A204.1 (cell line): ENCODE data around the gene CCDC102A.

Source experiments
- FAIRE-seq: peaks from 2 replicates; lab custom pipeline; 2012; peaks lifted over from hg19 to GRCh38; lab: Jason Lieb, UNC

CCDC102A gene

DNA sequence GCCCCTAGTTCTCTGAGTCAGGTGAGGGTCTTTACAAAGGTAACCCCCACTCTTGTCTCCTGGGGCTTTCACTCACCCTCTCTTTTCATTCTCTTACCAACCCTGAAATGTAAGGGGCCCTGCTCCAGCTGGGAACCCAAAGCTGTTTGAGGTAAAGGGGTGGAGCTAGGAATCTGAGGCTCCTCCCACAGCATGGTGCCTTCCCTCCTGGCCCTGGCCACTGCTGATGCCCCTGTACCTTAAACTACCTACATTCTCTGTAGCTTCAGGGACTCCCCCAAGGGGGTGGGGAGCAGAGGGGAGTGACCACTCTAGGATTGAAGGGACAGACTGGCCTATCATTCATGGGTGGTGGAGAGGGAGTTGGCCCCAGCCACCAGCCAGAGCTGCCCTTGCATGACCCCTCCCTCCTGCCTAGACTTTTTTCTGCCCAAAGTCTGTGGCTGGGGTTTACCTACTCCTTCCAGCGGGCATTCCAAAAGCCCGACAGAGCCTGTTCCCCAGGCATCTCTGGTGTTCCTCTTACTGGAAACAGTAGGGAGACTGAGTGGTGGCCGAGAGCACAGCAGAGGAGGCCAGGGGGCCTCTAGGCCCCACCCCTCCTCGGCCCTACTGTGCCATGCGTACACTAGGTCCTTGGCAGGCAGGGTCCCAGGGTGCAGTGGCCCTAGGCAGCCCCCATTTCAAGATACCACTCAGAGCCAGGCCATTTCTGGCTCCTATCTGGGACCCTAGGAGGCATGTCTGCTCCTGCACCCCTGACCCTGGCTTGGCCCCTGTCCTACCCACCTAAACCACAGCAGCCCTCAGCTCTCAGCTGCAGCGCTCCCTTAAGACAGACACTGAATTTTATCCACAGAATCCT, 59.6 kb downstream of the CCDC102A start:
- FAIRE-seq, result no peak

GRCh38 chr16:57475711-57476339, 60.5 kb downstream of the CCDC102A start:
- FAIRE-seq, result no peak

DNA sequence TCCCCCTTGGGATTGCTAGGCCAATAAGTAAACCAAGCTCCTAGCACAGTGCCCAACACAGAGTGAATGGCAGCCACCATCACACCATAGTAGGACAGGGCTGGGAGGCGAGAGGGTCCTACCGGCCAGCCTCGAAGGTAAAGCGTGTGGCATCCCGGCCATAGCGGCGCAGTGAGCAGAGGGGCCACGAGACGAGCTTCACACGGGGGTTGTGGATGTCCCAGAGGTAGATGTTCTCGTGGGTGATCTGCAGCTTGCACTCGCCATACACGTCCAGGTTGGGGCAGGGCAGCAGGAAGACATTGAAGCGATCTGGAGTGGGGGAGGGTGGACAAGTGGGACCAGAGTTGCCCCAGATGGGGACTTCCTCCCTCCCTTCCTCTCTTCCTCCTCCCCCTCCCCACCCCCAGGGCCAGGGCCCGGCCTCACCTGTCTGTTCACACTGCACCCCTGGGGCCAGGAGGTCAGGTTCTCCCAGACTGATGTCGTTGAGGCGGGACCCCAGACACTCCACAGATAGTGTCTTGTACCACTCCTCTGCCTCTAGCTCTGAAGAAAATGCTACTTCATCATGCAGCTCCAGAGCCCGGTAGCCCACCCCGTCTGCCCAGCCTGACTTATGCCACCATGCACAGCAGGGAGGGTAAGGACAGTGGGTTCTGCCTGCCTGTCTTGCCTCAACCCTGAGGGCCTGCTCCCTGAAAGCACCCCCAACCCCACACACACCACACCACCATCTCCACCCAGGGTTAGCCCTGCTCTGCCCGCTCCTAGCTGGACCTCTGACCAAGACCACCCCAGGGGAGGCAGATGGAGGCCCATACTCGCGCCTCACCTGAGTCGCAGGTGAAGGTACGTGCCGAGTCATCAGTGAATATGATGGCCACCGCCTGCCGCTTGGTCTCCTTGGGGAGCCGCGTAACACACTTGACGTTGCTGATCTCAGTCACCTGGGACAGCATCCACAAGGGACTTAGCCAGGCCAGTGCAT, 61.4 kb downstream of the CCDC102A start:
- no peak for FAIRE-seq

- no peak for FAIRE-seq
These were observed 62.5 kb downstream of the CCDC102A start for GRCh38 chr16:57473906-57474305.

GRCh38 chr16:57473176-57473840, 63.1 kb downstream of the CCDC102A start:
- FAIRE-seq, result no peak

DNA sequence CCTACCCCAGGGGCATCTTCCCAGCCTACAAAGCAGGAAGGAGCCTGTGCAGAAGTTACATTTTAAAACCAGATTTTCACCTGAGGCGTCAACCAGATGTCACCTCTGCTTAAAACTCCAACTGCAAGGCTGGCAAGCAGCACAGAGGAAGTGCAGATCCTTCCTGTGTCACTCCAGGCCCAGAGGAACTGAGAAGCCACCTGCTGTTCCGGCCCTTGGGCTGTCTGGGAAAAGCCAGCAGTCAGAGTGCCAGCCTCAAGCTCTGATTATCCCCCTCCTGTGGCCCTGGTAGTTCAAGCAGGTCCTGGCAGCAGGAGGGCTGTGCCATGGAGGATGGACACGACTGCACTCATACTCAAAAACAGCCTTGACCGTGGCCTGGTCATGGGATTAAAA, 63.7 kb downstream of the CCDC102A start:
- FAIRE-seq, result no peak

GRCh38 chr16:57471852-57472664, 64.3 kb downstream of the CCDC102A start:
- no peak for FAIRE-seq

DNA sequence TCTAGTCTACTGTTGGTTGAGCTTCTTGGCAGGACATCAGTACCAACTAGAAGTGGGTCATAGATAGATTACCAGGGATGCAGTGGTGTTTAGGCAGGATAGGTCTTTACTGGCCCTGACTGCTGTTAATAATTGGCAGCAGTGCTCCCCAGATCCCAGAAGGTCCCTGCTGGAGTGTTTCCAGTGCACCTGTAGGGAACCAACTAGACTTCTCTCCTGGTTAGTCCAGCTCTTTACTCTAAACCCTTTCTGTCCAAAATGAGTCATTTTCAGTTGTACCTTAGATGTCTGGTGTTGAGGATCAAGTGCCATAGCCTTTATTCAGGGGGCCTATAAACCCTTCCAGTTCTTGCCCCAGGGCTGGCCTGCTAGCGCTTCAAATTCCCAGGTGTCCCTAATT, 65.2 kb downstream of the CCDC102A start:
- no peak for FAIRE-seq

- FAIRE-seq, result no peak
These were observed 65.7 kb downstream of the CCDC102A start for GRCh38 chr16:57470711-57471110.

DNA sequence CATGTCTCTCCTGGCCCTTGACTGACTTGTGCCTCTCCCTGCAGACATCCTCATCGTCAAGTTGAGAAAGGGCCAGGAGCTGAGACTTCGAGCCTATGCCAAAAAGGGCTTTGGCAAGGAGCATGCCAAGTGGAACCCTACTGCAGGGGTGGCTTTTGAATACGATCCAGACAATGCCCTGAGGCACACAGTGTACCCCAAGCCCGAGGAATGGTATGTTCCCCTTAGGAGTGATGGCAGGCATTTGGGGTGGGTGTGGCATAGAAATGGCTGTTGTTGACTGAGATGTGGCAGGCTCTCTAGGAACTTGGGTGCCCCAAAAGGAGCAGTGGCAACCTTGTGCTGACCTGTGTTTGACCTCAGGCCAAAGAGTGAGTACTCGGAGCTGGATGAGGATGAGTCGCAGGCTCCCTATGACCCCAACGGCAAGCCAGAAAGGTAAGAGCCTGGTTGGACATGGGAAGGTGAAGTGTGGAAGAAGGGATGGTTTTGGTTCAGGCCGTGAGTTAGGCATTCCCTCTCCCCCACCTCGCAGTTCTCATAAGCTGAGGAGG, 66.4 kb downstream of the CCDC102A start:
- no peak for FAIRE-seq

- no peak for FAIRE-seq
These were observed 67.3 kb downstream of the CCDC102A start for GRCh38 chr16:57469046-57469445.

DNA sequence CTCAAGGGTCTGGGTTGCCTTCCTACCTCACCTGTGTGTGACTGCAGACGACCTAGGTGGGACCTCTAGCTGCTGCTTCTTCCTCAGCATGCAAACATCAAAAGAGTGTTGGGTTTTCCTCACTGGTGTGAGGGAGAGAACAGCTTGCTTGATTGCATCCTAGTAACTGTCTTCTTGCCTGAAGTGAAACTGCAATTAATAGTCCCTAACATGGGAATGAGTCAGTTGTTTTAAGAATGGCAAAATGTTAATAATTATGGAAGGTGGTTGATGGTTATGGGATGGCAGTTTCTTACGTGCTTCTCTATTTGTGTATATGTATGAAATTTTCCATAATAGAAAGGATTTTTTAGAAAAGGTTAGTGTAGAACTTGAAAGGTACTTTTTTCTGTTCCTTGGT, 68.0 kb downstream of the CCDC102A start:
- FAIRE-seq, result no peak

DNA sequence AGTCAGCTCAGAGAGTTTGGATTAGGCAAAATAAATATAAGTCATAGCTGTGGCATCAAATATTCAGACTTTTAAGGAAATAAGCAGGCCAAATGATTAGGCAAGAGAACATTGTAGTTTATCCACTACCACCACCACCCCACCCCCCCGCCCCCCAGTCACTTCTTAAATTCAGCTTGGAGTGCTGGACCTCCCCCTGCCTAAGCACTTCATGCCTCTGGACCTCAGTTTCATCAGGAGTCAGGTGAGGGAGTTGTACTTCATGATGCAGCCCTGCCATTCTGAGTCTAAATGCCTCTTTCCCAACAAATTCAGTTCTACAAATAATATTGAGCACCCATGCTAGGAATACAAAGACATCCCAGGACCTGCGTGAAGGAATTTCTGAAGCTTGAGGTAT, 71.8 kb downstream of the CCDC102A start:
- no peak for FAIRE-seq

- FAIRE-seq, result no peak
These were observed 73.4 kb downstream of the CCDC102A start for GRCh38 chr16:57462978-57463362.

- FAIRE-seq, result no peak
These were observed 74.0 kb downstream of the CCDC102A start, which contains the start of gene POLR2C for GRCh38 chr16:57462209-57462977. Gene POLR2C (plus strand): TSS chr16:57462679. CDS start chr16:57462725, 46 bp downstream.
